NB4 (cell line): ENCODE measurements around the gene ZNF786.

Source experiments
- DNase-seq: peaks from one replicate; pipeline ENCODE4 v3.0.0; 2010; ENCODE audit warnings: low read depth
- H3K4me3 ChIP-seq: one replicate; pipeline ENCODE4 v1.5.1; 2011; ENCODE audit warnings: mild to moderate bottlenecking, low read depth, low read length, moderate library complexity
- CTCF ChIP-seq: IDR thresholded peaks from one replicate; pipeline ENCODE4 v1.5.1; 2012; ENCODE audit warnings: low read depth, low read length
- MAX ChIP-seq: IDR thresholded peaks from 2 replicates; pipeline ENCODE4 v1.6.1; 2011; ENCODE audit warnings: low read depth, low read length
- MYC ChIP-seq: IDR thresholded peaks from 2 replicates; pipeline ENCODE4 v1.6.1; 2011; ENCODE audit warnings: low read depth, low read length
- POLR2A ChIP-seq: IDR thresholded peaks from 2 replicates; pipeline ENCODE4 v1.6.1; 2011; ENCODE audit warnings: mild to moderate bottlenecking; ENCODE audit not compliant: insufficient read length; ENCODE audit errors: extremely low read depth

Gene ZNF786

GRCh38 chr7:149023662-149024061 lies 66.9 kb downstream of the ZNF786 start:
- TF ChIP-seq POLR2A = no peak
- no peak for TF ChIP-seq MYC
- no peak for TF ChIP-seq MAX
- TF ChIP-seq CTCF = no peak
- H3K4me3 ChIP-seq = no peak overlapping the region
- no peak for DNase-seq

- no peak for DNase-seq
- no peak overlapping the region for H3K4me3 ChIP-seq
- TF ChIP-seq POLR2A = no peak
Observed at GRCh38 chr7:149022756-149023360, 67.7 kb downstream of the ZNF786 start.

GRCh38 chr7:149021725-149022062 lies 68.8 kb downstream of the ZNF786 start:
- peak; percentile 83 for DNase-seq
- H3K4me3 ChIP-seq = no peak overlapping the region
- TF ChIP-seq MYC = no peak
- TF ChIP-seq POLR2A = no peak
- TF ChIP-seq MAX = no peak
- no peak for TF ChIP-seq CTCF

GRCh38 chr7:149020483-149020882 lies 70.0 kb downstream of the ZNF786 start:
- no peak overlapping the region for H3K4me3 ChIP-seq
- DNase-seq = no peak
- TF ChIP-seq CTCF (no peak), MAX (no peak), POLR2A (no peak), MYC (no peak)
